GM19455 (cell line): ENCODE data around the gene FAM81B.
"Not testable (repeated sequence)": the region's sequence is repeated elsewhere in the genome, so short reads cannot be mapped to it uniquely, and the experiment has no call there.

Experiments
- ATAC-seq: cut with Tn5 transposase; IDR thresholded peaks from one replicate; pipeline ENCODE4 v1.9.1; 2021; ENCODE audit not compliant: unreplicated experiment

Gene FAM81B

GRCh38 chr5:95390812-95391492 is at the start of gene FAM81B:
TSS of gene FAM81B (plus strand) at chr5:95391366. CDS start at chr5:95391390, 24 bp downstream.
- ATAC-seq = no peak

- ATAC-seq = not testable (repeated sequence)
Measured at GRCh38 chr5:95341444-95341843, 49.7 kb upstream of the FAM81B start.

- no peak for ATAC-seq
Measured at GRCh38 chr5:95347506-95348120, 43.6 kb upstream of the FAM81B start.

- ATAC-seq = no peak
Measured at GRCh38 chr5:95350631-95351030, 40.5 kb upstream of the FAM81B start.

GRCh38 chr5:95352691-95353090 is 38.5 kb upstream of the FAM81B start:
- no peak for ATAC-seq

- ATAC-seq = no peak
Measured at GRCh38 chr5:95358320-95358719, 32.8 kb upstream of the FAM81B start.

GRCh38 chr5:95358848-95359247 is 32.3 kb upstream of the FAM81B start:
- ATAC-seq = no peak

- not testable (repeated sequence) for ATAC-seq
Measured at GRCh38 chr5:95360667-95361066, 30.5 kb upstream of the FAM81B start.

- no peak for ATAC-seq
Measured at GRCh38 chr5:95365302-95366095, 25.7 kb upstream of the FAM81B start.

- no peak for ATAC-seq
Measured at GRCh38 chr5:95369782-95370181, 21.4 kb upstream of the FAM81B start.

GRCh38 chr5:95374061-95374460 is 17.1 kb upstream of the FAM81B start:
- no peak for ATAC-seq

- no peak for ATAC-seq
Measured at GRCh38 chr5:95375591-95375990, 15.6 kb upstream of the FAM81B start.

- ATAC-seq = no peak
Measured at GRCh38 chr5:95379133-95379532, 12.0 kb upstream of the FAM81B start.

- no peak for ATAC-seq
Measured at GRCh38 chr5:95380103-95380628, 11.0 kb upstream of the FAM81B start.

GRCh38 chr5:95382801-95383200 is 8.4 kb upstream of the FAM81B start:
- ATAC-seq = no peak

- ATAC-seq = no peak
Measured at GRCh38 chr5:95384485-95385213, 6.5 kb upstream of the FAM81B start.

GRCh38 chr5:95385334-95385733 is 5.8 kb upstream of the FAM81B start:
- no peak for ATAC-seq

- not testable (repeated sequence) for ATAC-seq
Measured at GRCh38 chr5:95391965-95392364, 799 bp downstream of the FAM81B start.

- no peak for ATAC-seq
Measured at GRCh38 chr5:95392593-95393182, 1.5 kb downstream of the FAM81B start.

- no peak for ATAC-seq
Measured at GRCh38 chr5:95393279-95393678, 2.1 kb downstream of the FAM81B start.

GRCh38 chr5:95398989-95399388 is 7.8 kb downstream of the FAM81B start:
- no peak for ATAC-seq
